ENCODE data around the gene GAPDHS.

Gene GAPDHS

GRCh38 chr19:35509861-35510625, 23.2 kb upstream of the GAPDHS start:
- Histone ChIP-seq H3K9me3 (no peaks in the 10 kb centered on the region), H3K27ac (no peak overlapping the region), H3K4me3 (no peak overlapping the region), H3K36me3 (no peaks in the 10 kb centered on the region), H3K4me1 (peaks cover 17% of the 10 kb centered on the region), H3K27me3 (peaks cover 62% of the 10 kb centered on the region), H3K9ac (no peak overlapping the region), H3K4me2 (peak overlapping the region; percentile 46), H4K20me1 (no peaks in the 10 kb centered on the region; the same call in 1 of the 2 replicates)
- TF ChIP-seq Cebpa-rat (IDR thresholded peaks at IDR 0.05), result no peak

GRCh38 chr19:35510626-35510964, 22.7 kb upstream of the GAPDHS start:
- Histone ChIP-seq H3K4me1 (peaks cover 17% of the 10 kb centered on the region), H3K4me3 (no peak overlapping the region), H3K4me2 (peak overlapping the region; percentile 46), H3K27ac (no peak overlapping the region), H3K9ac (no peak overlapping the region), H3K36me3 (no peaks in the 10 kb centered on the region), H4K20me1 (no peaks in the 10 kb centered on the region; the same call in 1 of the 2 replicates), H3K9me3 (no peaks in the 10 kb centered on the region), H3K27me3 (peaks cover 59% of the 10 kb centered on the region)
- no peak for TF ChIP-seq Cebpa-rat (IDR thresholded peaks at IDR 0.05)

- no peak for TF ChIP-seq Cebpa-rat (IDR thresholded peaks at IDR 0.05)
- H3K36me3 ChIP-seq, result no peaks in the 10 kb centered on the region
- no peaks in the 10 kb centered on the region; the same call in 1 of the 2 replicates for H4K20me1 ChIP-seq
- peaks cover 52% of the 10 kb centered on the region for H3K27me3 ChIP-seq
- H3K9ac ChIP-seq, result no peak overlapping the region
- no peak overlapping the region for H3K27ac ChIP-seq
- peaks cover 17% of the 10 kb centered on the region for H3K4me1 ChIP-seq
- no peak overlapping the region for H3K4me2 ChIP-seq
- no peak overlapping the region for H3K4me3 ChIP-seq
- H3K9me3 ChIP-seq, result no peaks in the 10 kb centered on the region
These were observed 21.9 kb upstream of the GAPDHS start for GRCh38 chr19:35511337-35511736.

- Histone ChIP-seq H4K20me1 (no peaks in the 10 kb centered on the region; the same call in 1 of the 2 replicates), H3K4me2 (no peak overlapping the region), H3K36me3 (no peaks in the 10 kb centered on the region), H3K4me1 (peaks cover 17% of the 10 kb centered on the region), H3K9ac (no peak overlapping the region), H3K4me3 (no peak overlapping the region), H3K27ac (no peak overlapping the region), H3K27me3 (peaks cover 36% of the 10 kb centered on the region), H3K9me3 (no peaks in the 10 kb centered on the region)
- no peak for TF ChIP-seq Cebpa-rat (IDR thresholded peaks at IDR 0.05)
These were observed 20.2 kb upstream of the GAPDHS start for GRCh38 chr19:35512831-35513627.

GRCh38 chr19:35513628-35514281, 19.5 kb upstream of the GAPDHS start, which contains the start of gene DMKN:
DMKN (minus strand) TSS chr19:35513649; CDS start chr19:35513475, 174 bp downstream.
- Histone ChIP-seq H3K4me2 (no peak within 1 kb of the TSS), H3K27ac (no peak within 1 kb of the TSS), H3K9ac (no peak within 1 kb of the TSS), H4K20me1 (no peaks in the 10 kb centered on the region; the same call in 1 of the 2 replicates), H3K4me1 (peaks cover 17% of the 10 kb centered on the region), H3K36me3 (no peaks in the 10 kb centered on the region), H3K4me3 (no peak within 1 kb of the TSS), H3K27me3 (peaks cover 29% of the 10 kb centered on the region), H3K9me3 (no peaks in the 10 kb centered on the region)
- TF ChIP-seq Cebpa-rat (IDR thresholded peaks at IDR 0.05), result no peak

- H3K27me3 ChIP-seq, result peaks cover 23% of the 10 kb centered on the region
- no peak overlapping the region for H3K27ac ChIP-seq
- no peaks in the 10 kb centered on the region for H3K36me3 ChIP-seq
- no peak overlapping the region for H3K9ac ChIP-seq
- H3K4me2 ChIP-seq, result no peak overlapping the region
- no peaks in the 10 kb centered on the region; the same call in 1 of the 2 replicates for H4K20me1 ChIP-seq
- H3K4me1 ChIP-seq, result peaks cover 17% of the 10 kb centered on the region
- H3K9me3 ChIP-seq, result no peaks in the 10 kb centered on the region
- TF ChIP-seq Cebpa-rat (IDR thresholded peaks at IDR 0.05), result no peak
- H3K4me3 ChIP-seq, result no peak overlapping the region
These were observed 18.9 kb upstream of the GAPDHS start for GRCh38 chr19:35514282-35514809.

GRCh38 chr19:35516310-35516709, 16.9 kb upstream of the GAPDHS start:
- no peaks in the 10 kb centered on the region for H3K36me3 ChIP-seq
- no peak for TF ChIP-seq Cebpa-rat (IDR thresholded peaks at IDR 0.05)
- H3K9me3 ChIP-seq, result no peaks in the 10 kb centered on the region
- H3K4me2 ChIP-seq, result no peak overlapping the region
- no peak overlapping the region for H3K9ac ChIP-seq
- peaks cover 4% of the 10 kb centered on the region for H3K27me3 ChIP-seq
- peaks cover 6% of the 10 kb centered on the region; the same call in 1 of the 2 replicates for H3K4me1 ChIP-seq
- H3K4me3 ChIP-seq, result no peak overlapping the region
- no peak overlapping the region for H3K27ac ChIP-seq
- no peaks in the 10 kb centered on the region; the same call in 1 of the 2 replicates for H4K20me1 ChIP-seq

GRCh38 chr19:35517342-35517741, 15.9 kb upstream of the GAPDHS start:
- Histone ChIP-seq H4K20me1 (no peaks in the 10 kb centered on the region; the same call in 1 of the 2 replicates), H3K36me3 (no peaks in the 10 kb centered on the region), H3K4me3 (no peak overlapping the region), H3K9me3 (no peaks in the 10 kb centered on the region), H3K27me3 (no peaks in the 10 kb centered on the region), H3K27ac (no peak overlapping the region), H3K9ac (no peak overlapping the region), H3K4me1 (peaks cover 6% of the 10 kb centered on the region; the same call in 1 of the 2 replicates), H3K4me2 (no peak overlapping the region)
- TF ChIP-seq Cebpa-rat (IDR thresholded peaks at IDR 0.05), result no peak

- H3K9ac ChIP-seq, result no peak overlapping the region
- H3K4me3 ChIP-seq, result no peak overlapping the region
- H3K27ac ChIP-seq, result no peak overlapping the region
These were observed 14.9 kb upstream of the GAPDHS start for GRCh38 chr19:35518313-35518712.

More at GRCh38 chr19:35518313-35518712, 14.9 kb upstream of the GAPDHS start:
- no peaks in the 10 kb centered on the region for H3K36me3 ChIP-seq
- H3K4me1 ChIP-seq, result peaks cover 6% of the 10 kb centered on the region; the same call in 1 of the 2 replicates
- no peak overlapping the region for H3K4me2 ChIP-seq
- H4K20me1 ChIP-seq, result no peaks in the 10 kb centered on the region; the same call in 1 of the 2 replicates
- no peak for TF ChIP-seq Cebpa-rat (IDR thresholded peaks at IDR 0.05)
- H3K27me3 ChIP-seq, result no peaks in the 10 kb centered on the region
- H3K9me3 ChIP-seq, result no peaks in the 10 kb centered on the region
